Measurements from ENCODE around the gene TNFRSF14.

Gene TNFRSF14

GRCh38 chr1:2590233-2591141, 34.3 kb downstream of the TNFRSF14 start:
- no peak for DNase-seq

DNA sequence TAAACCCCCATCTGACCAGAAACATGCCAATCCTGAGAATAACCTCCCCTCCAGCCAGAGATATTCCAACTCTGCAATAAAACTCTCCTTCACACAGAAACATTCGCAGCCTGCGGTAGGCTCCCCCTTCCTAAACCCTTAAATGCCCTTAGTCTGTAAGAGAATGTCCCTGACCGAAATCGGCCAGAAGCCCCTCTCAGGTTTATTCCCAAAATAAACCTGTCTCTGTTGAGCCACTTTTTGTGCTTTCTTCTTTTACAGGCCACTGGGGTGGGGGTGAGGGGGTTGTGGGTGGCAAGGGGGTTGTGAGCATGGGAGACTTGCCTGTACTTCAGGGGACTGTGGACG, 35.0 kb downstream of the TNFRSF14 start:
- no peak for DNase-seq

- DNase-seq = no peak
Measured at GRCh38 chr1:2591581-2592261, 35.5 kb downstream of the TNFRSF14 start.

GRCh38 chr1:2592672-2593071, 36.5 kb downstream of the TNFRSF14 start:
- DNase-seq = no peak

- no peak for DNase-seq
Measured at GRCh38 chr1:2593251-2593878, 37.2 kb downstream of the TNFRSF14 start.

DNA sequence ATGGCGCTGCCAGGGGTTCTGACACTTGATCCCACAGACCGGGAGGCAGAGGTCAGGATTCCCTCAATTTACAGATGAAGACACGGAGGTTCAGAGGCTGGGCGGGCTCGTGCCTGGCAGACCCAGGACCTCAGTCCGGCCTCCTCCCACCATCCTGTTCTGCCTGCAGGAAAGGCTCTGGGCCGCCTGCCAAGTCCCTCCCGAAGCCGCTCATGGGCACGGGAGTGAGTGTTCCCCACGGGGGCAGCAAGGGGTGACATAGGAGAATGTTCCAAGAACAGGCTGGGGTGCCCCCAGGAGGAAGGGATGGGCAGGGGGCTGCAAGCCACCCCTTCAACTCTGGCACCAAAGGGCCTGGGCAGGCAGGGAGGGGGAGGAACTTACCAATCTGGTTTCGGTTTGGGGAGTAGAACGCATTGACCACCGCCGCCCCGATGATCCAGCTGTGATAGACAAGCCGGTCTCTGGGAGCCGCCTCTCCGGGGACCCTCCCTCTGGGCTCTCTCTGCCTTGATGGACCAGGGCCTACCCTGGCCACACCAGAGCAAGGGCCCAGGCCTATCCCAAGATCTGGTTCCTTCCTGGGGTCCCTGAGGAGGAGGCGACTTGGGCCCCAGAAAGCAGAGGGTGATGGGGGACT, 38.0 kb downstream of the TNFRSF14 start:
- DNase-seq = no peak

- no peak for DNase-seq
Measured at GRCh38 chr1:2594641-2595131, 38.5 kb downstream of the TNFRSF14 start.

DNA sequence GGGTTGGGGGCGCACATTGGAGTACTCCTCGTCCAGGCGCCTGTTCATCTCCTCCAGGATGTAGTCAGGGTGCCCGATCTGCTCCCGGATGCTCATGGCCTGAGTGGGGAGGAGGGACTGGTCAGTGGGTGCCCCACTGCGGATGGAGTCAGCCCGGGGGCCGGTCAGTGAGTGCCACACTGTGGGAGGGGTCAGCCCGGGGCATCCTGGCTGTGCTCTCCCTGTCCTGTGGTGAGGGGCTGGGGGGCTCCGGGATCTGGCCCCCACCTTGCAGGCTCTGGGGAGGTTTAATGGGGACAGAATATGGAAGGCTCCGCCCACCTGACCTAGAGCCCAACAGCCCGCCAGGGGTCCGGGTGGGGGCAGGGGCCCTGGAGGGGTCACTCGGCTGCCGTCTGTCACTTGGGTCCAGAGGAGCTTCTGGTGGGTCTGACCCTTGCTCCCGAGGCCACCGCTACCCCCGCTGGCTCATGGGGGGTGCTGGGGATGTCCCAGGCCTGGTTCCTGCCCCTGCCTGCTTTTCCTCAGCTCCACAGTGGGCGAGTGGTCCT, 39.2 kb downstream of the TNFRSF14 start:
- no peak for DNase-seq

GRCh38 chr1:2595812-2596529, 39.8 kb downstream of the TNFRSF14 start:
- no peak for DNase-seq

GRCh38 chr1:2596530-2597333, 40.6 kb downstream of the TNFRSF14 start:
- peak; percentile 28 for DNase-seq

GRCh38 chr1:2597441-2598328, 41.5 kb downstream of the TNFRSF14 start:
- DNase-seq = no peak

DNA sequence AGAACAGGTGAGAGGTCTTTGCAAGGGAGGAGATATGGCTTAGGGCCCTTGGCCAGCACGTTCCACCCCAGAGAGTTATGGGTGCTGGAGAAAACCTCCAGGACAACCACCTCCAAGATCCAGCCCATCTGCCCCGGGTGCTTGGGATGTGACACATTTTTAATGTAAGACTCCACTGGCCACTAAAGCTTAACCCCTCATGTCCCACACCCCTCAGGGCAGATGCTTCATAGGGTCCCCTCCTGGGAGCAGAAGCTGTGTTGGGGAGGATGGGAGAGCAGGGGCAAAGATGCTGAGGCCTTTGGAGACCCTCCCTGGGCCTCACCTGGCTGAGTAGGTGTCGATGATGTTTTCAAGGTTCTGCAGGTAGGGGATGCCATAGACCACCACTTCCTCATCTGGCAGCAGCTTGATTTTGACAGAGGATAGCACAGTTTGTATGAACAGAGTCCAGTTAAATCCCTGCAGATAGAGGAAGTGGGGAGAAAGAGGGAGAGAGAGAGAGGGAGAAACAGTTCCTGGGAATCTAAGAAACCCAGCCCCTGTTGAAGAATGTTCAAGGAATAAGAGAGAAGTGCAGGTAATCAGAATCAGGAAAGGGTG, 42.3 kb downstream of the TNFRSF14 start:
- DNase-seq = no peak

DNA sequence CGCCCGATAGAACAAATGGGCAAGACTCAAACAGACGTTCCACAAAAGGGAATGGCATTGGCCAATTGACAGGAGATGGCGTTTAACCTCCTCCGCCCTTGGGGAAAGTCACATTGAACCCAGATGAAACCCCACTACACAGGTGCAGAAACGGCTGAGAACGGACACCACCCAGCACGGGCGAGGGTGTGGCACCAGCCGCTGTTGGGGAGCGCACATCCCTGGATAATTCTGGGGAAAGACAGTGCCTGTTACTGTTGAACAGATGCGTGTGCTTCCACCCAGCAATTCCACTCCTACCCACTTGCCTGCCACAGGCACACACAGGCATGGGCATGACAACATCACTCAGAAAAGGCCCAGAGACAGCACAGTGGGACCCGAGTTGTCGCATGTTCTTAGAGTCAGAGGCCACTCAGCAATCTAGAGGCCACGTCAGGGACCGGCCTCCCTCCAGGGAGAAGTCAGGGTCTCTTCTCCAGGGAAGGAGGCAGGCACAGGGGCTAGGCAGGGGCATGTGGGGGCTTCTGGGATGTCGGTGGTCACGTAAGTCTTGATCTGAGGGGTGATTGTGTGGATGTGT, 45.6 kb downstream of the TNFRSF14 start:
- no peak for DNase-seq

DNA sequence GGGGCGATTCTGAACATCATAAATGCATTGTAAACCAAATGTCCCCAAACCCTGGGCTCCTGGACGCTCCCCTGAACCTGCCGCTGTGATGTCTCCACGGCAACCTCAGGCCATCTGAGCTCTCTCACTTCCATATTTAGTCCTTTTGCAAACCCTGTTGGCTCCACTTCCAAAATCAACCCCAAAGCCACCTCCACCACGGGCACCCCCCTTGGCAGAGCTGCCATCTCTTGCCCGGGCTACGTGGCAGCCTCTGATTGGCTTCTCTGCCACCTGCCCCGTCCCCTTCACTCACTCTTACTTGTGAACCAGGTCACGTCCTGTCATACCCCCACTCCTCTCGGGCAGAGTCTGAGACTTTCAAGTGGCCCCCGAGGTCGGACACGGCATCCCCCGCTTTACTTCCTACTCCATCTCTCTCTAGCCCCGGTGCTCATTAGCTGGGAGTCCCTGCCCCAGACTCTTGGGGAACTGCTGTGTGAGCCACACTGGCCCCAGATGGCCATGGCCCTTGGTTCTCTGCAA, 46.2 kb downstream of the TNFRSF14 start:
- DNase-seq = no peak

DNA sequence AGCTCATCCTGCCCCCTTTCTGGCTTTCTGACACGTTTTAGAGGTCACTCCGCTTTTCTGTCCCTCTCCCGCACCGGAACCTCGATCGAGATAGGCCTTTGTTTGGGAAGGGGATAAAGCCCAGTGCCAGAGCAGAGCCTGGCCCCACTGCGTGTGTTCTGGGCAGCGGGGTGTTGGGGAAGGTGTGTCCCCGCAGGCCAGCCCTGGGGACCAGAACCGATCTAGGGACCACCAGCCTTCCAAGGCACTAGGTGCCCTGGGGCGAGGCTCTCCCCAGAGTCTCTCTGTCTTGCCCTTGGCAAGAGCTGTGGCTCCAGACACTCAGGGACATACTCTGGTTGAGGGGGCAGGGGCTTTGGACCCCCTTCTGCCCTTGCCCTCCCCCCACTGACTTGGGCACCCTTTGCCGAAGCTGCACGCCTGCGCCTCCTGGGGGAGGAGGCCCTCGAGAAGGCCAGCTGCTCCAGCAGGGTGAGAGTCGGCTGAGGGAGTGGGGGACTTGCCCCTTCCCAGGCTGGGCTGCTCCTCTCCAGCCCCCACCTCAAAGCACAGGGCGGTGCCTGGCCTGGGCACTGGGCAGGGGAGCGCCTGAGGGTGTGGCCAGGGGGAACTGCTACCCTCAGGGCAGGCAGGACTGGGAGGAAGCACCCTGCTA, 46.8 kb downstream of the TNFRSF14 start:
- no peak for DNase-seq

GRCh38 chr1:2603521-2604155, 47.5 kb downstream of the TNFRSF14 start:
- DNase-seq = no peak

GRCh38 chr1:2604156-2604843, 48.1 kb downstream of the TNFRSF14 start:
- DNase-seq = no peak

All from NCI-H1436 treated with DMSO at 0.1 percent for 48 hours (cell line).